ENCODE results near the gene KLHL6. TPM values are rescaled to one million over a fixed set of nuclear protein-coding genes. Genes with fewer than 3 reads are reported as not detected.

Gene KLHL6
- polyA plus RNA-seq, 1 experiment: not detected

DNA sequence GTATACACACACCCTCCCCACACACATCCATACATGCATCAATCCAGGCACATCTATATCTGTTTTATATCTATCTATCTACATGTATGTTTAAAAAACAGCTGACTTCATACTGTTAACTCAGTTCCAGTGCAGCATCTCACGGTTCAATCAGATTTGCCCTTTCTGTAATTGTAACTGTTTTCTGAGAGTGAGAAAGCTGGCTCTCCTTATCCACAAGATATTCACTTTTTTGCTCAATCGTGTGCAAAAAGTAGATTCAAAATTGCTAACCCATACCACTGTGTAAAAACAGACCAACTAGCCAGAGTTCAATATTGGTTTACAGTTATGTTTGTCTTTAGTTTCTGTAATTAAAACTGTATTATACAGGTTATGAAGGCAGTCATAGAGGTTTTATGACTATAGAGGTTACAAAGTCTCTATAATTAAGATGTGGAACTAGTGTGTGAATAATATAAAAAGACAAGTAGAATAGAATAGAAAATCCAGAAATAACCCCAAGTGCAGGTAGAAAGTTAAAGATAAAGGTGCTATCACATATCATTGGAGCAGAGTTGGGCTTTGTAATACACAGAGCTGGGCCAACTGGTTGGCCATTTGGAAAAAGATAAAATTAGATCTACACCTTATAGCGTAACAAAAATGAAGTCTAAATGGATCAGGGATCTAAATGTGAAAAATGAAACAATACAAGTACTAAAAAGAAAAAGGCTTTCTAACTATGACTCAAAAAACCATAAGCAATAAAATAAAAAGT, 107.0 kb downstream of the KLHL6 start:
- POLR2A ChIA-PET: no interaction called here

DNA sequence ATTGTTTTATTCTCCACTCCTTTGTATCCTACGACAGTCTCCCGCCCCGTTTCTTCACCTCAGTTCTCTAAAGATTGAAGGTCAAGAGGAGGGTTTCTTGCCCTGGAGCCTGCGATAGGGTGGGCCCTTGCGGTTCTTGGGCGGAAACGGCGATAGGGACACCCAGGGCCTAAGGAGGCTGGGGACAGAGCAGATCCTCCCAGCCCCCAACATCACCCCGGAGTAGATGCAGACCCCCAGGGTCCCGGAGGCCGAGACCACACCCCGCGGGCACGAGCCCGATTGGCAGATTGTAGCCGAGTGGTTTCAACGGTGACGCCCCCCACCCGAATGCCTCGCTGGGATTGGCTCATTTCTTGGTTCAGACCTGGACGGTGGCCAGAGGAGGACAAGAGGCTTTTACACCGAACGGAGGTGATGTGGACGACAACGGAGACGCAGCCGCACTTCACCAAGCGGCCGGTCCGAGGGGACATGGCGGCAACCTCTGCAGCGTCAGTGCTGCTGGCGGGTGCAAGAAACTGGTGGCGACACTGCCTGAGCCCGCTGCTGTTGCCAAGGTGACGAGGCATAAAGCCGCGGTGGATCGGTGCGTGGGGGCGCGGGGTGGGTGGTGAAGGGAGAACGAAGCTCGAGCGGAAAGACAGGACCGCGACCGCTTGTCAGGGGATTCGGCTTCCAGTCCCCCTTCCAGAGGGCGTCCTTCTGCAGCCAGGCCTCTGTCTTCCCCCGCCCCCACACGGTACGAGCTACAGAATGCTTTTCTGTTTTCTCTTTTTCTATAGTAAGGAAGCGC, 108.1 kb downstream of the KLHL6 start:
- TF ChIP-seq, protein P1, sequence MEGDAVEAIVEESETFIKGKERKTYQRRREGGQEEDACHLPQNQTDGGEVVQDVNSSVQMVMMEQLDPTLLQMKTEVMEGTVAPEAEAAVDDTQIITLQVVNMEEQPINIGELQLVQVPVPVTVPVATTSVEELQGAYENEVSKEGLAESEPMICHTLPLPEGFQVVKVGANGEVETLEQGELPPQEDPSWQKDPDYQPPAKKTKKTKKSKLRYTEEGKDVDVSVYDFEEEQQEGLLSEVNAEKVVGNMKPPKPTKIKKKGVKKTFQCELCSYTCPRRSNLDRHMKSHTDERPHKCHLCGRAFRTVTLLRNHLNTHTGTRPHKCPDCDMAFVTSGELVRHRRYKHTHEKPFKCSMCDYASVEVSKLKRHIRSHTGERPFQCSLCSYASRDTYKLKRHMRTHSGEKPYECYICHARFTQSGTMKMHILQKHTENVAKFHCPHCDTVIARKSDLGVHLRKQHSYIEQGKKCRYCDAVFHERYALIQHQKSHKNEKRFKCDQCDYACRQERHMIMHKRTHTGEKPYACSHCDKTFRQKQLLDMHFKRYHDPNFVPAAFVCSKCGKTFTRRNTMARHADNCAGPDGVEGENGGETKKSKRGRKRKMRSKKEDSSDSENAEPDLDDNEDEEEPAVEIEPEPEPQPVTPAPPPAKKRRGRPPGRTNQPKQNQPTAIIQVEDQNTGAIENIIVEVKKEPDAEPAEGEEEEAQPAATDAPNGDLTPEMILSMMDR (IDR thresholded peaks at IDR 0.05; ENCODE audit: low read depth, low read length): no peak
- peak; percentile 41 for DNase-seq (ENCODE audit: low read depth, low spot score)
- Histone ChIP-seq H3K27me3 (ENCODE audit: control insufficient read depth, insufficient read depth, low read length) (no peaks in the 10 kb centered on the region), H3K27ac (ENCODE audit: low read depth, low read length) (peak overlapping the region; percentile 49), H3K9me3 (ENCODE audit: control insufficient read depth, insufficient read depth, low read length) (peaks cover 2% of the 10 kb centered on the region), H3K4me3 (ENCODE audit: low read depth, low read length) (peak overlapping the region; percentile 99)
- POLR2A ChIA-PET: interaction anchor here (0.6 kb wide), 1 partner anchor 1264 kb away, joined by 4 read pairs; the partner anchor contains the start of gene MAGEF1
- CTCF ChIA-PET: interaction anchor here (0.5 to 0.9 kb wide), 3 partner anchors 149 to 971 kb away, joined by 4 to 8 read pairs (median 4); no protein-coding TSS in a partner anchor

More for the DNA sequence above, 107.0 kb downstream of the KLHL6 start:
- DNase-seq (ENCODE audit: low read depth, low spot score): no peak
- H3K27ac ChIP-seq (ENCODE audit: low read depth, low read length): no peak overlapping the region
- CTCF ChIA-PET: interaction anchor here (0.5 kb wide), 1 partner anchor 970 kb away, joined by 8 read pairs; no protein-coding TSS in a partner anchor
- H3K27me3 ChIP-seq (ENCODE audit: control insufficient read depth, insufficient read depth, low read length): no peaks in the 10 kb centered on the region
- H3K4me3 ChIP-seq (ENCODE audit: low read depth, low read length): peak overlapping the region; percentile 99
- TF ChIP-seq, protein P1 (IDR thresholded peaks at IDR 0.05; ENCODE audit: low read depth, low read length): no peak
- peaks cover under 1% of the 10 kb centered on the region for H3K9me3 ChIP-seq (ENCODE audit: control insufficient read depth, insufficient read depth, low read length)

DNA sequence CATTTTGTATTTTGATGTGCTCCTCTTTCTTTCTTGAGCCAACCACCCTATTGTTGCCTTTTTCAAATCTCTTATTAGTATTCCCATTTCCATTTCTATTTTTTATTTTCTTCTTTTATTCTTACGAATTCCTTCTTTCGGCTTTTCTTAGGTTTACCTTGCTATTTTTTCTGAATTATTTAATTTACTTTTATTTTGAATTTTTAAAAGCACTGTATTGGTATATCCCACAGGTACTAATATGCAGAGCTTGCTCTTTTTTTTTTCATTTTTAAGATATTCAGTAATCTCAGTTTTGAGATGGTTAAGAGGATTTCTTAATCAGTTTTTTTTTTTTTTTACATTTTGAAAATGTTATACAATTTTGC, 108.7 kb downstream of the KLHL6 start:
- CTCF ChIA-PET: interaction anchor here (0.6 to 0.9 kb wide), 3 partner anchors 148 to 351 kb away, joined by 3 to 4 read pairs (median 4); no protein-coding TSS in a partner anchor
- Histone ChIP-seq H3K9me3 (ENCODE audit: control insufficient read depth, insufficient read depth, low read length) (peaks cover 2% of the 10 kb centered on the region), H3K27ac (ENCODE audit: low read depth, low read length) (no peak overlapping the region), H3K4me3 (ENCODE audit: low read depth, low read length) (peak overlapping the region; percentile 99), H3K27me3 (ENCODE audit: control insufficient read depth, insufficient read depth, low read length) (no peaks in the 10 kb centered on the region)
- TF ChIP-seq, protein P1 (IDR thresholded peaks at IDR 0.05; ENCODE audit: low read depth, low read length): no peak
- no peak for DNase-seq (ENCODE audit: low read depth, low spot score)
- POLR2A ChIA-PET: no interaction called here

DNA sequence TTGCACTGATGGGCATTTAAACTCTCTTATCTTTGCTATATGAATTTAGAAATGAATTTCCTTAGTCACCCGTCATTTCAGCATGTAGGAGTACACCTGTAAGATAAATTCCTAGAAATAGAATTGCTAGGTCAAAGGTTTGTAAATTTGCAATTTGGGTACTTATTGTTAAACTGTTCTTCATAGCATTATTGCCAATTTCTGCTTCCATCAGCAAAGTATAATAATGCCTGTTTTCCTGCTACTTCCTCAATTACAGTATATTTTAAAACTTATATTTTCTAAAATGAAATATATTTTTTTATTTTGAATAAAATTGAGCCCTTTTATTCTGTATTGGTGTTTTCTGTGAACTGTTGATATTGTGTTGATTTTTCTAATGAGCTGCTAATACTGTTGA, 110.8 kb downstream of the KLHL6 start:
- TF ChIP-seq, protein P1 (IDR thresholded peaks at IDR 0.05; ENCODE audit: low read depth, low read length): no peak
- POLR2A ChIA-PET: no interaction called here
- Histone ChIP-seq H3K27me3 (ENCODE audit: control insufficient read depth, insufficient read depth, low read length) (peaks cover 3% of the 10 kb centered on the region), H3K4me3 (ENCODE audit: low read depth, low read length) (no peak overlapping the region), H3K27ac (ENCODE audit: low read depth, low read length) (no peak overlapping the region), H3K9me3 (ENCODE audit: control insufficient read depth, insufficient read depth, low read length) (peaks cover 2% of the 10 kb centered on the region)
- no peak for DNase-seq (ENCODE audit: low read depth, low spot score)
- CTCF ChIA-PET: no interaction called here
